HG03565 (cell line): Measurements from ENCODE around the gene SETBP1.

Experiments
- ATAC-seq: cut with Tn5 transposase; IDR thresholded peaks from one replicate; pipeline ENCODE4 v1.9.1; 2021; ENCODE audit warnings: mild to moderate bottlenecking, moderate library complexity; ENCODE audit not compliant: unreplicated experiment

The SETBP1 gene

GRCh38 chr18:44895176-44895798 is 214.6 kb downstream of the SETBP1 start:
- peak; percentile 68 for ATAC-seq

- no peak for ATAC-seq
These were observed 216.2 kb downstream of the SETBP1 start for GRCh38 chr18:44896846-44897245.

GRCh38 chr18:44897411-44897810 is 216.7 kb downstream of the SETBP1 start:
- no peak for ATAC-seq

GRCh38 chr18:44897816-44898215 is 217.1 kb downstream of the SETBP1 start:
- no peak for ATAC-seq

GRCh38 chr18:44898498-44898897 is 217.8 kb downstream of the SETBP1 start:
- no peak for ATAC-seq

- no peak for ATAC-seq
These were observed 219.1 kb downstream of the SETBP1 start for GRCh38 chr18:44899832-44900231.

GRCh38 chr18:44900627-44901026 is 219.9 kb downstream of the SETBP1 start:
- no peak for ATAC-seq

- ATAC-seq: no peak
These were observed 220.6 kb downstream of the SETBP1 start for GRCh38 chr18:44901283-44901682.

GRCh38 chr18:44903327-44903726 is 222.6 kb downstream of the SETBP1 start:
- ATAC-seq: no peak

- ATAC-seq: no peak
These were observed 224.1 kb downstream of the SETBP1 start for GRCh38 chr18:44904768-44905167.

GRCh38 chr18:44909191-44909719 is 228.6 kb downstream of the SETBP1 start:
- peak; percentile 82 for ATAC-seq

GRCh38 chr18:44911260-44911659 is 230.6 kb downstream of the SETBP1 start:
- ATAC-seq: no peak

- ATAC-seq: no peak
These were observed 231.1 kb downstream of the SETBP1 start for GRCh38 chr18:44911773-44912172.

GRCh38 chr18:44912740-44913478 is 232.2 kb downstream of the SETBP1 start:
- no peak for ATAC-seq

- no peak for ATAC-seq
These were observed 233.3 kb downstream of the SETBP1 start for GRCh38 chr18:44914028-44914427.

- no peak for ATAC-seq
These were observed 234.5 kb downstream of the SETBP1 start for GRCh38 chr18:44915213-44915612.

- no peak for ATAC-seq
These were observed 235.0 kb downstream of the SETBP1 start for GRCh38 chr18:44915661-44916060.

- ATAC-seq: no peak
These were observed 235.9 kb downstream of the SETBP1 start for GRCh38 chr18:44916429-44917207.

GRCh38 chr18:44917216-44918141 is 236.8 kb downstream of the SETBP1 start:
- no peak for ATAC-seq

- no peak for ATAC-seq
These were observed 237.4 kb downstream of the SETBP1 start for GRCh38 chr18:44918142-44918476.

- ATAC-seq: no peak
These were observed 239.8 kb downstream of the SETBP1 start for GRCh38 chr18:44920441-44920840.
